HAP-1 (cell line): ENCODE measurements around the gene BPIFB6.

Experiments
- DNase-seq, 2 experiments: peaks; one replicate each; pipeline ENCODE4 v3.0.0-alpha.2; 2016 to 2020; ENCODE audit warnings: low spot score in 2 of 2
- H3K27me3 ChIP-seq: fragments of 250-450 bp; sonication (Bioruptor Pico); 2 replicates; pipeline ENCODE4 v1.5.1; 2020; ENCODE audit warnings: low read depth, mild to moderate bottlenecking, moderate library complexity
- H3K36me3 ChIP-seq: fragments of 250-450 bp; sonication (Bioruptor Pico); replicated peaks from 2 replicates; pipeline ENCODE4 v1.5.1; 2020; ENCODE audit warnings: mild to moderate bottlenecking
- H3K4me1 ChIP-seq: fragments of 250-450 bp; sonication (Bioruptor Pico); 2 replicates; pipeline ENCODE4 v1.5.1; 2020; ENCODE audit warnings: mild to moderate bottlenecking
- H3K4me3 ChIP-seq: fragments of 250-450 bp; sonication (Bioruptor Pico); 2 replicates; pipeline ENCODE4 v1.5.1; 2020; ENCODE audit warnings: mild to moderate bottlenecking, moderate library complexity
- H3K9me3 ChIP-seq: fragments of 250-450 bp; sonication (Bioruptor Pico); 2 replicates; pipeline ENCODE4 v1.5.1; 2020; ENCODE audit warnings: mild to moderate bottlenecking, moderate library complexity
- in situ Hi-C: fragments of 300-500 bp; cut with MboI; formaldehyde crosslinking; loops from 3 replicates; pipeline ENCODE4 v1.14.3; 2020; ENCODE audit warnings: low sequenced_read_pairs, inconsistent platforms, mixed read lengths

Gene BPIFB6

GRCh38 chr20:33031531-33031930 is at the start of gene BPIFB6:
TSS of gene BPIFB6 (plus strand) at chr20:33031648. CDS start at chr20:33031648, 0 bp downstream.
- H3K4me1 ChIP-seq: no peaks in the 10 kb centered on the region
- no peak for DNase-seq
- in situ Hi-C loops: no loop called here
- no peaks in the 10 kb centered on the region for H3K36me3 ChIP-seq
- H3K4me3 ChIP-seq: no peak within 1 kb of the TSS
- no peaks in the 10 kb centered on the region for H3K9me3 ChIP-seq
- H3K27me3 ChIP-seq: no peaks in the 10 kb centered on the region

- no peak overlapping the region for H3K4me3 ChIP-seq
- H3K9me3 ChIP-seq: no peaks in the 10 kb centered on the region
- DNase-seq: peak in 1 of 2 experiments; percentile 24
- in situ Hi-C loops: loop anchor here (10.0 kb wide), 1 partner anchor 62 kb away; no protein-coding TSS in a partner anchor
- H3K27me3 ChIP-seq: no peaks in the 10 kb centered on the region
- no peaks in the 10 kb centered on the region for H3K36me3 ChIP-seq
- H3K4me1 ChIP-seq: no peaks in the 10 kb centered on the region
Observed at GRCh38 chr20:32982617-32983458, 48.6 kb upstream of the BPIFB6 start.

GRCh38 chr20:32983459-32984112 is 47.9 kb upstream of the BPIFB6 start:
- DNase-seq: no peak
- Histone ChIP-seq H3K9me3 (no peaks in the 10 kb centered on the region), H3K4me3 (no peak overlapping the region), H3K36me3 (no peaks in the 10 kb centered on the region), H3K27me3 (no peaks in the 10 kb centered on the region), H3K4me1 (no peaks in the 10 kb centered on the region)
- in situ Hi-C loops: loop anchor here (10.0 kb wide), 1 partner anchor 61 kb away; no protein-coding TSS in a partner anchor

GRCh38 chr20:32984196-32984595 is 47.3 kb upstream of the BPIFB6 start:
- Histone ChIP-seq H3K27me3 (no peaks in the 10 kb centered on the region), H3K36me3 (no peaks in the 10 kb centered on the region), H3K9me3 (no peaks in the 10 kb centered on the region), H3K4me3 (no peak overlapping the region), H3K4me1 (no peaks in the 10 kb centered on the region)
- peak in 1 of 2 experiments; percentile 35 for DNase-seq
- in situ Hi-C loops: loop anchor here (10.0 kb wide), 1 partner anchor 61 kb away; no protein-coding TSS in a partner anchor

GRCh38 chr20:32984631-32985354 is 46.7 kb upstream of the BPIFB6 start:
- no peak for DNase-seq
- no peaks in the 10 kb centered on the region for H3K27me3 ChIP-seq
- in situ Hi-C loops: loop anchor here (10.0 kb wide), 1 partner anchor 60 kb away; no protein-coding TSS in a partner anchor

GRCh38 chr20:32985596-32985995 is 45.9 kb upstream of the BPIFB6 start:
- DNase-seq: no peak
- no peaks in the 10 kb centered on the region for H3K4me1 ChIP-seq
- H3K36me3 ChIP-seq: no peaks in the 10 kb centered on the region
- no peaks in the 10 kb centered on the region for H3K27me3 ChIP-seq
- H3K4me3 ChIP-seq: no peak overlapping the region
- no peaks in the 10 kb centered on the region for H3K9me3 ChIP-seq
- in situ Hi-C loops: loop anchor here (10.0 kb wide), 1 partner anchor 59 kb away; no protein-coding TSS in a partner anchor

More at GRCh38 chr20:32984631-32985354, 46.7 kb upstream of the BPIFB6 start:
- no peaks in the 10 kb centered on the region for H3K4me1 ChIP-seq
- no peaks in the 10 kb centered on the region for H3K9me3 ChIP-seq
- no peaks in the 10 kb centered on the region for H3K36me3 ChIP-seq
- H3K4me3 ChIP-seq: no peak overlapping the region

GRCh38 chr20:32986331-32986966 is 45.0 kb upstream of the BPIFB6 start:
- no peaks in the 10 kb centered on the region for H3K4me1 ChIP-seq
- H3K36me3 ChIP-seq: no peaks in the 10 kb centered on the region
- H3K9me3 ChIP-seq: no peaks in the 10 kb centered on the region
- no peaks in the 10 kb centered on the region for H3K27me3 ChIP-seq
- H3K4me3 ChIP-seq: no peak overlapping the region
- DNase-seq: no peak
- in situ Hi-C loops: loop anchor here (10.0 kb wide), 1 partner anchor 58 kb away; no protein-coding TSS in a partner anchor

- Histone ChIP-seq H3K4me1 (no peaks in the 10 kb centered on the region), H3K27me3 (no peaks in the 10 kb centered on the region), H3K4me3 (no peak overlapping the region), H3K9me3 (no peaks in the 10 kb centered on the region), H3K36me3 (no peaks in the 10 kb centered on the region)
- in situ Hi-C loops: loop anchor here (10.0 kb wide), 1 partner anchor 58 kb away; no protein-coding TSS in a partner anchor
- DNase-seq: no peak
Observed at GRCh38 chr20:32987044-32987825, 44.2 kb upstream of the BPIFB6 start.

- H3K4me1 ChIP-seq: no peaks in the 10 kb centered on the region
- H3K9me3 ChIP-seq: no peaks in the 10 kb centered on the region
- no peaks in the 10 kb centered on the region for H3K36me3 ChIP-seq
- DNase-seq: no peak
- H3K4me3 ChIP-seq: no peak overlapping the region
- no peaks in the 10 kb centered on the region for H3K27me3 ChIP-seq
- in situ Hi-C loops: loop anchor here (10.0 kb wide), 1 partner anchor 57 kb away; no protein-coding TSS in a partner anchor
Observed at GRCh38 chr20:32988008-32988407, 43.4 kb upstream of the BPIFB6 start.

GRCh38 chr20:32989507-32990283 is 41.8 kb upstream of the BPIFB6 start:
- in situ Hi-C loops: loop anchor here (10.0 kb wide), 1 partner anchor 55 kb away; no protein-coding TSS in a partner anchor
- H3K27me3 ChIP-seq: no peaks in the 10 kb centered on the region
- H3K4me3 ChIP-seq: no peak overlapping the region
- no peaks in the 10 kb centered on the region for H3K9me3 ChIP-seq
- H3K4me1 ChIP-seq: no peaks in the 10 kb centered on the region
- DNase-seq: no peak
- H3K36me3 ChIP-seq: no peaks in the 10 kb centered on the region

- Histone ChIP-seq H3K4me3 (no peak overlapping the region), H3K4me1 (no peaks in the 10 kb centered on the region), H3K27me3 (no peaks in the 10 kb centered on the region), H3K9me3 (no peaks in the 10 kb centered on the region; the same call in 1 of the 2 replicates), H3K36me3 (no peaks in the 10 kb centered on the region)
- DNase-seq: no peak
- in situ Hi-C loops: no loop called here
Observed at GRCh38 chr20:32990426-32990825, 41.0 kb upstream of the BPIFB6 start.

- DNase-seq: no peak
- in situ Hi-C loops: no loop called here
- no peaks in the 10 kb centered on the region; the same call in 1 of the 2 replicates for H3K9me3 ChIP-seq
- H3K36me3 ChIP-seq: no peaks in the 10 kb centered on the region
- H3K4me3 ChIP-seq: no peak overlapping the region
- no peaks in the 10 kb centered on the region for H3K27me3 ChIP-seq
- no peaks in the 10 kb centered on the region for H3K4me1 ChIP-seq
Observed at GRCh38 chr20:32991383-32991782, 40.1 kb upstream of the BPIFB6 start.
